H1 (cell line): ENCODE results near the gene PCIF1. TPM values are rescaled to one million over a fixed set of nuclear protein-coding genes. Genes with fewer than 3 reads are reported as not detected.

Source experiments
- polyA plus RNA-seq, 7 experiments: library from polyadenylated mRNA; depleted of rRNA in 3 of 7; stranded (reverse) in 5 of 7; unstranded in 2 of 7; fragments of >200 nt in 5 of 7; fragments of 200-250 nt in 2 of 7; gene quantifications; 1 replicate in 5 of 7; 2 replicates in 1 of 7; 4 replicates in 1 of 7; pipeline versions ENCODE4 v1.2.1 to v1.2.3, GENCODE V29; 2011 to 2013; ENCODE audit warnings: missing spikeins in 2 of 7, mixed read lengths in 2 of 7
- total RNA-seq: library from RNA; stranded (reverse); fragmentation: NEBNext Ultra II Directional; extraction: Animal tissue kit (Norgen Biotek cat#: 25700); gene quantifications from 2 replicates; pipeline ENCODE4 v1.2.1, GENCODE V29; 2021

PCIF1 gene
- total and polyA plus RNA-seq, 2 of the 8 experiments (the other 6 are each of a cell fraction or from before 2014, with no cell fraction given), result 30.3 to 30.6 TPM

Other genes with a start within 250 kb of the PCIF1 start
- gene WFDC13, start 232.6 kb upstream of the PCIF1 start, total RNA-seq, result not detected in 2 replicates
- gene WFDC13, start 232.6 kb upstream of the PCIF1 start, polyA plus RNA-seq (2011; rRNA removed), result not detected in 2 replicates
- gene WFDC10B, start 229.7 kb upstream of the PCIF1 start, total RNA-seq, result 0.54 TPM in 1 of 2 replicates, not detected in the other
- 0.21 and 0.36 TPM in 2 replicates for gene WFDC10B, start 229.7 kb upstream of the PCIF1 start, polyA plus RNA-seq (2011; rRNA removed)
- not detected in 2 replicates for gene SPINT4, start 212.3 kb upstream of the PCIF1 start, total RNA-seq
- gene SPINT4, start 212.3 kb upstream of the PCIF1 start, polyA plus RNA-seq (2011; rRNA removed), result not detected in 2 replicates
- gene WFDC3, start 142.8 kb upstream of the PCIF1 start, total RNA-seq, result 0.50 TPM in 1 of 2 replicates, not detected in the other
- gene WFDC3, start 142.8 kb upstream of the PCIF1 start, polyA plus RNA-seq (2011; rRNA removed), result 0.11 and 0.60 TPM in 2 replicates
- gene DNTTIP1, start 142.7 kb upstream of the PCIF1 start, total RNA-seq, result 38.4 and 41.9 TPM in 2 replicates
- 32.6 and 34.9 TPM in 2 replicates for gene DNTTIP1, start 142.7 kb upstream of the PCIF1 start, polyA plus RNA-seq (2011; rRNA removed)
- gene UBE2C, start 122.0 kb upstream of the PCIF1 start, total RNA-seq, result 243 and 255 TPM in 2 replicates
- 312 and 326 TPM in 2 replicates for gene UBE2C, start 122.0 kb upstream of the PCIF1 start, polyA plus RNA-seq (2011; rRNA removed)
- gene TNNC2, start 107.4 kb upstream of the PCIF1 start, total RNA-seq, result 3.6 and 5.7 TPM in 2 replicates
- 7.6 and 10.4 TPM in 2 replicates for gene TNNC2, start 107.4 kb upstream of the PCIF1 start, polyA plus RNA-seq (2011; rRNA removed)
- gene SNX21, start 100.9 kb upstream of the PCIF1 start, total RNA-seq, result 16.1 and 16.8 TPM in 2 replicates
- 15.8 and 28.2 TPM in 2 replicates for gene SNX21, start 100.9 kb upstream of the PCIF1 start, polyA plus RNA-seq (2011; rRNA removed)
- gene ACOT8, start 77.3 kb upstream of the PCIF1 start, total RNA-seq, result 37.3 and 37.6 TPM in 2 replicates
- gene ACOT8, start 77.3 kb upstream of the PCIF1 start, polyA plus RNA-seq (2011; rRNA removed), result 88.8 and 127 TPM in 2 replicates
- 6.8 and 6.9 TPM in 2 replicates for gene ZSWIM3, start 77.1 kb upstream of the PCIF1 start, total RNA-seq
- 5.4 and 5.5 TPM in 2 replicates for gene ZSWIM3, start 77.1 kb upstream of the PCIF1 start, polyA plus RNA-seq (2011; rRNA removed)
- 15.6 and 16.7 TPM in 2 replicates for gene ZSWIM1, start 53.5 kb upstream of the PCIF1 start, total RNA-seq
- 13.2 and 14.1 TPM in 2 replicates for gene ZSWIM1, start 53.5 kb upstream of the PCIF1 start, polyA plus RNA-seq (2011; rRNA removed)
- gene SPATA25, start 47.1 kb upstream of the PCIF1 start, total RNA-seq, result 2.5 and 3.0 TPM in 2 replicates
- gene SPATA25, start 47.1 kb upstream of the PCIF1 start, polyA plus RNA-seq (2011; rRNA removed), result 2.0 and 3.2 TPM in 2 replicates
- 5.2 and 6.9 TPM in 2 replicates for gene NEURL2, start 43.5 kb upstream of the PCIF1 start, total RNA-seq
- gene NEURL2, start 43.5 kb upstream of the PCIF1 start, polyA plus RNA-seq (2011; rRNA removed), result 6.9 and 10.3 TPM in 2 replicates
- 49.7 and 52.5 TPM in 2 replicates for gene CTSA, start 43.3 kb upstream of the PCIF1 start, total RNA-seq
- gene CTSA, start 43.3 kb upstream of the PCIF1 start, polyA plus RNA-seq (2011; rRNA removed), result 74.0 and 81.4 TPM in 2 replicates
- gene PLTP, start 22.5 kb upstream of the PCIF1 start, total RNA-seq, result 120 TPM in 2 replicates
- gene PLTP, start 22.5 kb upstream of the PCIF1 start, polyA plus RNA-seq (2011; rRNA removed), result 194 and 268 TPM in 2 replicates
- gene ZNF335, start 37.5 kb downstream of the PCIF1 start, total RNA-seq, result 14.6 and 15.9 TPM in 2 replicates
- gene ZNF335, start 37.5 kb downstream of the PCIF1 start, polyA plus RNA-seq (2011; rRNA removed), result 12.4 and 17.1 TPM in 2 replicates
- gene MMP9, start 74.2 kb downstream of the PCIF1 start, total RNA-seq, result 1.7 and 2.2 TPM in 2 replicates
- gene MMP9, start 74.2 kb downstream of the PCIF1 start, polyA plus RNA-seq (2011; rRNA removed), result 1.5 and 1.6 TPM in 2 replicates
- gene SLC12A5, start 94.5 kb downstream of the PCIF1 start, total RNA-seq, result 5.9 and 7.3 TPM in 2 replicates
- 1.9 and 2.8 TPM in 2 replicates for gene SLC12A5, start 94.5 kb downstream of the PCIF1 start, polyA plus RNA-seq (2011; rRNA removed)
- gene NCOA5, start 155.3 kb downstream of the PCIF1 start, total RNA-seq, result 29.0 and 29.9 TPM in 2 replicates
- 18.0 and 20.4 TPM in 2 replicates for gene NCOA5, start 155.3 kb downstream of the PCIF1 start, polyA plus RNA-seq (2011; rRNA removed)
- gene CD40, start 183.6 kb downstream of the PCIF1 start, total RNA-seq, result 12.1 and 14.5 TPM in 2 replicates
- 18.8 and 19.6 TPM in 2 replicates for gene CD40, start 183.6 kb downstream of the PCIF1 start, polyA plus RNA-seq (2011; rRNA removed)